Stimulated activated CD4-positive, alpha-beta T cell treated with anti-CD3 and anti-CD28 coated beads, Interleukin-15, amount 100 ng/mL, for 1 hour (primary cell): ENCODE results near the gene ANAPC2.

Experiments
- DNase-seq, 2 donors: peaks; one replicate each; pipeline ENCODE4 v3.0.0-alpha.2; 2020; ENCODE audit warnings: low read depth in 1 of 2, low spot score in 1 of 2

Gene ANAPC2

DNA sequence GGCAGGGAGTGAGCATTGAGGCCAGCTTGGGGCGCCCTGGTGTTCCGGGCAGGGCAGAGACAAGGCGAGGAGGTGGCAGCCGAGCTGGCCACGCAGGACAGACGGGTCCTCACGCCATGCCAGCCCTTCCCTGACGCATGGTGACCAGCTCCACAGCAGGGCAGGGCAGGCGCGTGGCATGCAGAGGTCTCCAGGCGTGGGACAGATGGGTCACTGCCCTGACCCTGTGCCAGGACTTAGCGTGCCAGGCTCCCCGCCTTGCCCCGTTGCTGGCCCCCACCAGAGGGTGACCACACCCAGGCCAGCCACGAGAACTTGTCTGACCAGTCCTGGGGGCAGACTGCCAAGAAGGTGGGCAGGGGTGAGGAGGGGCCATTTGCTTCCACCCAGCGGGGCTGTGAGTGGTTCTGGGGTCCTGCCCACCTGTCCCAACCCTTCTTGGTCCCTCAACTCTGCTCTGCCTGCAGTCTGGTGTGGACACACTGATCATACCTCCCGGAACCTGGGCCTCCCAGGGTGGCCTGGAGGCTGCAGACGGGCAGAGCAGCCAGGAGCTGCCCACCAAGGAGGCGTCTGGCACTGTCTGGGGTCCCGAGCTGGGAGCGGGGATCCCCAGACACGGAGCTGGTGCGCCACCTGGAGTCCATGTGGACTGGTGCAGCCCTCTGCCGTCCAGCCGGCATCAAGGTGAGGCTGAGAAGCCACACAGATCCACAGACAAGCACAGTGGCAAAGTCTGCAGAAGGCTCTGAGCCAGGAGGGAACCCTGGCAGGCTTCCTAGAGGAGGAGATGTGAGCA, 38.9 kb upstream of the ANAPC2 start, which contains the start of gene RNF224:
TSS of gene RNF224 (plus strand) at position 449 of the 799 bp plus-strand sequence. CDS start 834 bp downstream, outside the sequence.
- peak; percentile 70 to 72 for DNase-seq

DNA sequence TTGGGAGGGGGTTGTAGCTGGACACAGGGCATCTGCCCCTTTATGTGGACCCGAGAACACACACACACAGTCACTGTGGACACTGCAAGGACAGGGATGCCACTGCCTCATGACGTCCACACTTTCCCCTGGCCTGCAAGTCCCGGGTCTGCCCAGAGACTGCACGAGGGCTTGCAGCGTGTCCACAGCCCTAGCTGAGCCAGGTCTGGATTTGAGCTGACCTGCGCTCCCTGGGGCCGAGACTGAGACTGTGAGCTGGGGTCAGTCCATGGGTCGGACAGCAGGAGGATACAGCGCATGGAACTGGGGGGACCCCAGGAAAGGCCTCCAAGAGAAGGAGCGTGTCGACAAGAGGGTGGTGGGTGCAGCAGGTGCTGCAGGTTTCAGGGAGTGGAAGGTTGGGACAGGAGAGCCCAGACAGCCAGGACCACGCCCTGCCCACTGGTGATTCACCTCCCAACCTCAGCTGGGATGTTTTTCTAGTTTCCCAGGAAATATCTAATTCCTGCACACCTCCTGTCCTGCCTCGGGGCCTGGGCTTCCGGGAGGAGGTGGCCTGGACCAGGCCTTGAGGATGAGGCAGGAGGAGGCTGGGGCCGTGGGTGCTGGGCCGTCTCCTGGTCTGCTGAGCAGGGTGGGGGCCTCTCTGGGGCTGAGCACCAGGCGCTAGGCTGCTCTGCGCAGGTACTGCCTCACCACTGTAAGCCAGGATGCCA, 38.1 kb upstream of the ANAPC2 start:
- DNase-seq = no peak

DNA sequence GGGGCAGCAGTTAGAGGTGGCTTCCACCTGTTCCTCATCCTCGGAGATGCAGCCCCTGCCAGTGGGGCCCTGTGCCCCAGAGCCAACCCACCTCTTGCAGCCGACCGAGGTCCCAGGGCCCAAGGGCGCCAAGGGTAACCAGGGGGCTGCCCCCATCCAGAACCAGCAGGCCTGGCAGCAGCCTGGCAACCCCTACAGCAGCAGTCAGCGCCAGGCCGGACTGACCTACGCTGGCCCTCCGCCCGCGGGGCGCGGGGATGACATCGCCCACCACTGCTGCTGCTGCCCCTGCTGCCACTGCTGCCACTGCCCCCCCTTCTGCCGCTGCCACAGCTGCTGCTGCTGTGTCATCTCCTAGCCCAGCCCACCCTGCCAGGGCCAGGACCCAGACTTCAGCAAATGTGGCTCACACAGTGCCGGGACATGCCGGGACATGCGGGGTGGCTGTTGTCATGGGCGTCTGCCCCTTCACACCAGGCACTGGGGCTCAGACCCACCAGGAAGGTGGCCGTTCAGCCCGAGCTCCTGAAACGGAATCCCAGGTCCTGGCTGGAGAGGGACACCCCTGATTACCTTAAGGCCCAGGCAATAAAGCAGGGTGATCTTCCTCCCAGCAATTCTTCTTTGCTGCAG, 37.5 kb upstream of the ANAPC2 start:
- no peak for DNase-seq

DNA sequence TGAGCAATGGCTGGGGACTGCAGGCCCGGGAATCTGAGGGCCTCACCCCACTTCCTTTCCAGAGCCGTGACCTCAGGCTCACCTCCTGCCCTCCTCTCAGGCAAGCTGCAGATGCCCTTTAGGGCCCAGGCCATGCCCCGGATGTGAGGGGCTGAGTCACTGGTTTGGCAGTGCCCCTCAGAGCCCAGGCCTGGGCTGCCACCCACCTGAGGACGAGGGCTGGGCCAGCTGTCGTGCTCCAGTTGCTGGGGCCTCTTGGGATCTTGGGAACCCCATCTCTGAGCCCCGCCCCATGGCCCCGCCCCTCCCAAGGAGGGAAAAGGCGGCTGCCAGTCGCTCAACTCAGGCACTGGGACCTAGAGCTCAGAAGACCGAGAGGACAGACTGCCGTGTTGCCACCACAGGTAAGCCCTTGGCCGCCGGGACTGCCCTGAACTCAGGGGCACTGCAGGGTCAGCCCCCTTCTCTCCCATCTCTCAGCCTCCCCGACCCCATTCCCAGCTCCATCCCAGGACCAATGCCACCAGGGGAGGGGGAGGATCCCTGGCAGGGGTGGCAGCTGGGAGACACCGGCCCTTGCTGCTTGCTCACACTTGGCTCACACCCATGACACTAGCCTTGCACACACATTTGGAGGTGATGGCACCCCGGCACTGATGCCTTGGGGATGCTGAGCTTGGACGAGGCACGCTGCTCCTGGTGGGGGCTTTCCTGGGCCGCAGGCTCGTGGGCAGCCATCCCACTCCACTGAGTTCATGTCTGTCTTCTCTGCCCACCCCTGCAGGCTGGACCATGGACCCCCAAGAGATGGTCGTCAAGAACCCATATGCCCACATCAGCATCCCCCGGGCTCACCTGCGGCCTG, 36.7 kb upstream of the ANAPC2 start, which contains the start of gene CYSRT1:
TSS of gene CYSRT1 (plus strand) at position 345 of the 865 bp plus-strand sequence. CDS start at position 793, 448 bp downstream.
- DNase-seq = no peak

DNA sequence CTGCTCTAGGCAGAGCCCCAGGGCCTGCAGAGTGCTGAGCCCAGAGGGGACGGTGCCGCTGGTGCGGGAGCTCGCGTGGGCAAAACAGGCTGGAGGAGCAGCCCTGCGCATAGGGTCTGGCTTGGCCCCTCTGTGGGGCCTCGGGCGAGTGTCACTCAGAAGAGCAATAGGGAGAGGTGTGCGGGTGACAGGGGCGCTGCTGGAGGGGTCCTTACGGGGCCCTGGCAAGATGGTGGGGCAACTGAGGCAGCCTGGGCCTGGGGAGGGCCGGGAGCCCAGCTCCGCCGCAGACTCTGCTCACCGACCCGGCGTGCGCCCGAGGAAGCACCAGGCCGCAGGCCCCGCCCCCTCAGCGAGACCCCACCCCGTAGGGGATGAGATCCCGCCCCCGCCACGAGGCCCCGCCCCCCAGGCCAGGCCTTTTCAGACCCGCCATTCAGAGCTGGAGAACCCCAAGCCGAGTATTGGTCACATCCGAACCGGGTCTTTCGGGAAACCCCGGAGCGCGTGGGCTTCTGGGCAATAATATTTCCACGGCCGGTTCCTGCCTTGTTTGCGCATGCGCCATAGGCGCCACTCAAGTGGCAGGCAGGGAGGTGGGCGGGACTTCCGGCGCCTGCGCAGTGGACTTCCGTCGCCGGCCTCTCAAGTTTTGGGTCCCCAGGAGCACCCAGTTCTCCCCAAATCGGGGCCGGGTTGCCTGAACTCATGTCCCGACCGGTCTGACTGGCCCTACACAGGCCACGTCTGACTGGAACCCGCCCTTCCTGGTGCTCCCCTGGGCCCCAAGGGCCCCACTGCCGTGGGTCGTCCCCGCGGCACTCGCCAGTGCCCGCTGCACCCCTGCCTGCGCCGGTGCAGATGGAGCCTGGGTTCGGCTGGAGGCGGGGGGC, 35.0 kb upstream of the ANAPC2 start:
- peak; percentile 96 to 98 for DNase-seq

DNA sequence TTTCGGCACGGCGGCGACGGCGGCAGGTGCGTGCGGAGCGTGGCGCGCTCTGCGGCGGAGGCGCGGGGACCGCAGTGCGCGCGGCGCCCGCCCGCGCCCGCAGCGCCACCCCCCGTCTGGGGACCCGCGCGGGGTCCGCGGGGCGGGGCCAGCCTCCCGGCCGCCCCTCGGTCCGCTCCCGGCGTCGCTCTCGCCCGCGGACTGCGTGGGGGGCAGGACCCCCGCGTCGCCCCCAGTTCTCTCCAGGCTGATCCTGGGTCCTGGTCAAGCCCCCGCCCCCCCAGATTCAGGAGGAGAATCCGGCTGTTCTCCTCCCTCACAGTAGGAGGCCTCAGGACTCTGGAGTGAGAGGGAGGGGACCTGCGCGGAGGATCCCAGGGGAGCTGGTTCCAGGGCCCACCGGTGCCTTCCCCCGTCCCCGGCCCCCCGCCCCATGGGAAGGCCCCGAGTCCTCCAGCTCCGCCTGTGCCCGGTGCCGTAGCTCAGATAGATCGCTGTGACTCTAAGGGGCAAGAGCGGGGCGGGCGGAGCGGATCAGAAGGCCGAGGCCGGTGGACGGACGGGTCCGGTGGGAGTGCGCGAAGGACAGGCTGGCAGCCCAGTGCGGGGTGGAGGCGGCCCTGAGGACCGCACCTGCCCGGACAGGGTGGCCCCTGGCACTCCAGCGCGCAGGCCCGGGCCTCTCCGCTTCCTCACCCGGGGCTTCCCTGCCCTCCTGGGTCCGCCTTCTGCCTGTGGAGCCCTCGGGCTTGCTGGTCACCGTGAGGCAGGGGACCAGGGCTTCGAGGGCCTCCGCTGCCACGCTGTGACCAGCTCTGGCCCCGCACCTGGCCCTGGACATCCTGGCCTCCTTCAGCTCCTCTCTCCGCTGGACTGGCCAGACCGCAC, 34.1 kb upstream of the ANAPC2 start, which contains the start of gene RNF208:
TSS of gene RNF208 (minus strand) at position 51 of the 888 bp plus-strand sequence. CDS start 1,028 bp downstream, outside the sequence.
- no peak for DNase-seq

DNA sequence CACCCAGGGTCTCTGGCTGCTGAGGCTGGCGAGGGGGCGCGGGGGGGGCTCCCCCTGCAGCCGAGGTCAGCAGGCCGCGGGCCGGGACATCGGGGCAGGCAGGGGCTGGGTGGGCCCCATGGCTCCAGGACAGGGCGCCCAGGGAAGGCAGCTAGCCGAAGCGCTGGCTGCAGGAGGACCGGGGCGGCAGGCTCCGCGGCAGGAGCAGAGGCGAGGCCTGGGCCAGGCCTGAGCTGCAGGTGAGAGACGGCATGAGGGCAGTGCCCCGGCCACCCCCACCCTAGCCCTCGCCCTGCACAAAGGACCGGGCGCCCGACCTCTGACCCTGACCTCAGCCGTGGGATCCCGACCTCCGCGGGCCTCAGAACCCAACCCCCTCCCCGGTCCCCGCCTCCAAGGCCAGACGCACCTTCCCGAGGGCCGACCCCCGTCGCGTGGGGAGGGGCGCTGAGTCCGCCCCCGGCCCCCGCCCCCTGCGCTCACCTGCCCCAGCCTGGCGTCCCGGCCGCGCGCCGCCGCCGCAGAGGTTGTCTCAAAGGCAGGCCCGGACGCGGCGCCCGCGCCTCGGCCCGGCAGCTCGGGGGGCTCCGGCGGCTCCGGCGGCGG, 33.2 kb upstream of the ANAPC2 start:
- DNase-seq = no peak

DNA sequence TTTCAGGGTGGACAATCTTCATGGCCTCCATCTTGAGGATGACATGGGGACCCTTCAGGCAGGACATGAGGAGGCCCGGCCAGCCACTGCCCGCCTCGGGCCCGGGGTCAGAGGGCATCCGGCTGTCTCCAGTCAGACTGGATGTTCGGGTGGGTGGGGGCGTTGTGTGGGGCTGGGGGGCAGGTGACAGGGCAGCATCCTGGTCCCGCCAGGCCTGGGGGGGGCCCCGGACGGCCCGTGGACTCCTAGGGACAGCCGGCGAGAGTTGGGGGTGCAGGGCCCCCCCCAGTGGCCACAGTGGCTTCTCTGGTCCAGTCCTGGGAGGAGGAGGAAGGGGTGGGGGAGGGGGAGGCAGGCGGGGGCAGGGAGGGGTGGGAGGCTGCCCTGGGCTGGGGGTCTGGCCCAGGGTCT, 32.7 kb upstream of the ANAPC2 start:
- no peak for DNase-seq

DNA sequence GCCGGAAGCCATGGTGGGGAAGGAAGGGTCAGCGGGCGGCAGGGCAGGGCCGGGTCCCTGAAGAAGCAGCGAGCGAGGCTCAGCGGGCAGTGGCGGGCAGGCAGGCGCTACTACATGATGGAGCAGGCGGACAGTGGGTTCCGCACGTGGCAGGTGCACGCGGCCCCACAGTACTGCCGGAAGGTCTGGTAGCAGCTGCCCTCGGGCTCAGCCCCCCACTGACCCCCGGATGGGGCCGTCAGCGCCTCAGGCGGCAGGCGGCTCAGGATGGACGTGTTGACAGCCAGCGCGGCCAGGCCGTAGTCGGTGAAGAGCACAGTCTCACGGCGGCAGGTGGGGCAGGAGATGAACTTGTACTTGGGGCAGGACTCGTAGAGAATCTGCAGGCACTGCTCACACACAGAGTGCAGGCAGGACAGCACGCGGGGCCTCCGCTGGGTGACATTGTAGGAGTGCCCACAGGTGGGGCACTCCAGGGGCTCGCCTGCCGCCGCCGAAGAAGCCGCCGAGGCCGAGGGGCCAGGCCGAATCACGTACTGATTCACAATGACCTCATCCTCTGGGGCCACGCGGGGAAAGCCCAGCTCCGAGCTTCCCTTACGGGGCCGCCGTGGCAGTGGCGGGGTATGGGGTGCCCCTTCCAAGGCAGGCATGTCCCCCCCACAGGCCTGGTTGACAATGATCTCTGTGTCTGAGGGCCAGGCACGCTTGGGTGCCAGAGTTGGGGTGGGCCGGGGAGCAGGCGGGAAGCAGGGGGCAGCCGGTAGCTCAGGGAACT, 32.1 kb upstream of the ANAPC2 start:
- DNase-seq = no peak

DNA sequence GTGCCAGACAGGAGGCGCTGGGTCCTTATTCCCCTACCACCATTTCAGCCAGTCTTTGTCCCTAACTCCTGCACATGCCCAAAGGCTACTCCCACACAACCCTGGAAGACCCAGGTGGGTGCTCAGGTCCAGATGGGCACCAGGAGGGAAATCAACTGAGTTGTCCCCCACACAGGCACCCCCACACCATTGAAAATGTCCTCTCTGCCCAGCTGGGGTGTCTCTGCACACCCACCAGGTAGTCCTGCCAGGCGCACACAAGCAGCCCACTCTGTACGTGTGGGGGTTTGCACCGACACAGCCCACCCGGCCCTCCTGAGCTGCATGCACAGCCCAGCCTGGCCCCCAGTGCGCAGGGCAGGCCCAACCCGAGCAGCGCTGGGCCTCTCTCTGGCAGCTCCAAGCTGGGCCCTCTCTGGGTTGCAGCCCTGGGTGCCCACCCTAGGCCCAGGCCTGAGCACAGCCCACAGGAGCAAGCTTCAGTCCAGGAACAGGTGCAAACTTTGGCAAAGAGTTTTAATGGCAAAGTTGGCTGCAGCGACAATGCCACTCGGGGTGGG, 31.5 kb upstream of the ANAPC2 start:
- DNase-seq = no peak

DNA sequence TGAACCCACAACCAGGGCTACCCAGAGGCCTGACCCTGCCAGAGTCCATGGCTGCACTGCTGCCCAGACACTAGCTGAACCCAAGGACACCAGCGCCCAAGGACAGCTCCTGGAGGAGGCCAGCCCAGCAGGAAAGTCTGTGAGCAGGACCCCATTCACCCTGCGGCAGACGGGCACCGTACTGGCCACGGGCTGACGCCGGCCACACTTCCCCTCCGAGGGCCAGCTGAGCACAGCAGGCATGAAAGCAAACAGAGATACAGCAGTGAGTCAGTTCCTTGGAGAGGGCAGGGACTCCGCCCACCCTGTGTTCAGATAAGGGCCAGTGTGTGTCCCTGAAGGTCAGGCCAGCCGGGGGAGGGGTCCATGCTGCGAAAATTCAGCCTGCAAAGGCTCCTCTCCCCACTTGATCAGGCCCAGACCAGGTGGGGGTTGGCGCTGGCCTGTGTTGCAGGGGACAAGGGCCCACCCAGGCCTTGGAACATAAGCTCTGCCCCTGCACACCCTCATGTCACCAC, 30.5 kb upstream of the ANAPC2 start:
- no peak for DNase-seq

DNA sequence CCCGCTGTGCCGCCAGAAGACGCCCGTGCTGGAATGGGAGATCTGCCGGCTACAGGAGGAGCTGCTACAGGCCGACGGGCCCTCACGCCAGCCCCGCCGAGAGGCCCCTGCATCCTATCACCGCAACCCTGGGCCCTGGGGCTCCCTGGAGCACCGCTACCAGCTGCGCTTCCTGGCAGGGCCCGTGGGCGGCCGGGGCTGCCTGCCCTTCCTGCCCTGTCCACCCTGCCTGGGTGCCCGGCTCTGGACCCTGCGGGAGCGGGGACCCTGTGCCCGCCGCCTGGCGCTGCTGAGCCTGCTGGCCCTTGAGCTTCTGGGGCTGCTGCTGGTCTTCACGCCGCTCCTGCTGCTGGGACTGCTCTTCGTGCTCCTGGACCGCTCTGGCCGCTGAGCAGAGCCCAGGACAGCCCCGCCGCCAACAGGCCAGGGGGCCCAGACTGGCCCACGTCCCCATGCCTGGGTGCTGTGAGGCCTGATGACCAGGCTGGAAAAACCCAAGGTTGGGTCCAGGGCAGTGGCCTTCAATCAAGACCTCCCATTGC, 29.9 kb upstream of the ANAPC2 start:
- no peak for DNase-seq

DNA sequence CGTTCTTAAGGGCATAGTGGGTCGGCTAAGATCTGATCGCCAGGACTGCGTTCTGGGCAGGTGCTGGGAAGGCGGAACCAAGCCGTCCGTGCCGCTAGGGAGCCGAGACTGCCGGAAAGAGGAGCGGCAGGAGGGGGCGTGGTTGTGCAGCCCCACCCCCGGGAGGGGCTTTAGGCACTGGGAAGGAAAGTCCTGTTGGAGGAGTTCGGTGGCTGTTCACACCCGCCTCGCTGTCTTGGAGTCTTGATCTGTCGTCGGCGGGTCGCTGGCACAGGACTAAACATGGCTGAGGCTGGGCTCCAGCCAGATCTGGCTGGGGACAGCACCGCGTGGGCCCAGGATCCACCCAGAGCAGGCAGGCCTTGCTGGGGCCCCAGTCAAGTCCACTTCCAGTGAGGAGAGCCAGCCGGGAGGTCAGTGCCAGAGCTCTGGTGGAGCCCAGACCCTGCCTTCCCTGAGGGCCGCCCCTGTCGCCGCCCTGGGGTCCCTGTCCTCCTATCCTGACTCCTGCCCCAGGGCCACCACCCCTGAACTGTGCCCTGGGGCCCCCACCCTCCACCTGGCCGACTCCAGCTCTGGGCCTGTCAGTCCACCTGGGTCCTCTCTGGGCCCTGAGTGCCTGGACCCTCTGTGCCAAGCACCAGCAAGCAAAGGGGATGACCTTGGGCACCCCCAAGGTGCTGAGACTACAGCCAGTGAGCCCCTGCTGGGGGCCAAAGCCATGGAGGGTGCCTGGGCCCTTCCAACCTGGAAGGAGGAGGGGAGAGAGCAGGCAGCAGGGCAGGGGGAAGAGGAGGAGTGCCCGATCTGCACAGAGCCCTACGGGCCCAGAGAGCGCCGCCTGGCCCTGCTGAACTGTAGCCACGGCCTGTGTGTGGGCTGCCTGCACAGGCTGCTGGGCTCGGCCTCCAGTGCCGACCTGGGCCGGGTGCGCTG, 29.2 kb upstream of the ANAPC2 start:
- DNase-seq = no peak

DNA sequence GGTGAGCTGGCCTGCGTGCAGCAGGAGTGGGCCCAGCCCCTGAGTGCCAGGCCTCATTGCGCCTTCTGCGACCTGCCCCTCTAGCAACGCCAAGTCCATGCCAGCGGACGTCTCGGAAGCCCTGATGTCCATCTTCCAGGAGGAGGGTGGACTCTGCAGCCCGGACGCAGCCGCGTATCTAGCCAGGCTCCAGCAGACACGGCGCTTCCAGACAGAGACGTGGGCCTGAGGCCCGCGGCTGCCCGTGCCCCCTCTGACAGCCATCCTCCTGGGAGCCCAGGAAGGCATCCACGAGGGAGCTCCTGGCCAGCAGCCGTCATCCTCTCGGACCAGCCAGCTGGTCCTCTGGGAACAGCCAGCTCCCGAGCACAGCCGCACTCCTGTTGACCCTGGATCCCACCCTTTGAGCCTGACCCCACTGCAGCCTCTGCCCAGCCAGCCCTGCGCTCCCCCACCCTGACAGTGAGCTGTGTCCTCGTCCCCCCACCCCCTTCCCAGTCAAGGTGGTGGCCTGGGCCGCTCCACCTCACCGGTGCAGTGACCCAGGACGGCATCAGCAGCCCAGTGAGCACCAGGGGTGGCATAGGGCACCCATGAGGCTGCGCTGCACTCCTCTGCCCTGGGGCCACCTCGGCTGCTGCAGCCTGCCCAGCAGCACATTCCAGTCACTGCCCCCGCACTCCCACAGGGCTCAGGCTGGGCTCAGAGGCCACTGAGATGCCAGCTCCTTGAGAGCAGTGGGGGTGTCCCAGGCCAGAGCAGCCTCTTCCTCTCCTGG, 28.0 kb upstream of the ANAPC2 start:
- no peak for DNase-seq
